HG02885 (cell line): ENCODE measurements around the gene CNPY2.
"Not testable (repeated sequence)": the region's sequence is repeated elsewhere in the genome, so short reads cannot be mapped to it uniquely, and the experiment has no call there.

Experiments
- ATAC-seq: cut with Tn5 transposase; IDR thresholded peaks from one replicate; pipeline ENCODE4 v1.9.1; 2021; ENCODE audit warnings: mild to moderate bottlenecking; ENCODE audit not compliant: unreplicated experiment, poor library complexity

CNPY2 gene

DNA sequence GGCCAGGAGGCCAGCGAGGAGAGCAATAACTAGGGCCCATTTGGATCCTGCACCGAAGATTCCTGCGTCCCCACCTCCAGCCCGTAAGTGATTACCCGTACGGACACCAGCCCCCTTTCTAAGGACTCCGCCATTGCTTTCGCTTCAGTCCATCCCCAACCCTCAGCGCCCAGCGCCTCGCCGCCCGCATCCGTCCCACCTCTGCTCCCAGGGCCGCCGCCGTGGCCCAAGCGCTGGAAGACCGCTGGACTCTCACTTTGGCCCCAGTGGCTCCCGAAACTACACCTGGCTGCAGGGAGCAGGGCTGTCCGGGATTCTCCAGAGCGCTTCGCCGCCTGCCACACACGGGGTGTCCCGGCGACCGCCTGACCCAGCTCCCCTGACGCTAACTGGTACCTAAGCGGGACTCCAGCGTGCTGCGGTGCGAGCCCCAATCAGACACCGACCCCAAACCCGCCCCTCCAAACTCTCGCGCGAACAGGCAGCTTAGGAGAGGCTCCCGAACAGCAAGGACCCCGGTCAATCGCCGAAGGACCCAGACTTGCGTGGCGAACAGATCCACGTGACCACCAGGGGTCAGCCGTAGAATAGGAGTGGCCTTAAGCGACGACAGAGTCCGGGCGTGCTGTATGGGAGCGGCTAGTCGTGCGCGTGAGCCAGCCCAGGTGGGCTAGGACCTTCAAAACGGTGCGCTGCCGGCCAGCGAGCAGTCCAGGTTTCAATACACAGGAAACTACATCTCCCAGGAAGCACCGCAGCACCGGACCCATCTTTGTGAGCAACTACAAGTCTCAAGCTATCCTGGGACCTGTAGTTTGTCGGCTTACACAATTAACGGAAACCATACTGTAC, at the start of gene CNPY2:
CNPY2 (minus strand) TSS at position 367 of the 852 bp plus-strand sequence. CDS start 771 bp downstream, outside the sequence.
- ATAC-seq: peak; percentile 91

DNA sequence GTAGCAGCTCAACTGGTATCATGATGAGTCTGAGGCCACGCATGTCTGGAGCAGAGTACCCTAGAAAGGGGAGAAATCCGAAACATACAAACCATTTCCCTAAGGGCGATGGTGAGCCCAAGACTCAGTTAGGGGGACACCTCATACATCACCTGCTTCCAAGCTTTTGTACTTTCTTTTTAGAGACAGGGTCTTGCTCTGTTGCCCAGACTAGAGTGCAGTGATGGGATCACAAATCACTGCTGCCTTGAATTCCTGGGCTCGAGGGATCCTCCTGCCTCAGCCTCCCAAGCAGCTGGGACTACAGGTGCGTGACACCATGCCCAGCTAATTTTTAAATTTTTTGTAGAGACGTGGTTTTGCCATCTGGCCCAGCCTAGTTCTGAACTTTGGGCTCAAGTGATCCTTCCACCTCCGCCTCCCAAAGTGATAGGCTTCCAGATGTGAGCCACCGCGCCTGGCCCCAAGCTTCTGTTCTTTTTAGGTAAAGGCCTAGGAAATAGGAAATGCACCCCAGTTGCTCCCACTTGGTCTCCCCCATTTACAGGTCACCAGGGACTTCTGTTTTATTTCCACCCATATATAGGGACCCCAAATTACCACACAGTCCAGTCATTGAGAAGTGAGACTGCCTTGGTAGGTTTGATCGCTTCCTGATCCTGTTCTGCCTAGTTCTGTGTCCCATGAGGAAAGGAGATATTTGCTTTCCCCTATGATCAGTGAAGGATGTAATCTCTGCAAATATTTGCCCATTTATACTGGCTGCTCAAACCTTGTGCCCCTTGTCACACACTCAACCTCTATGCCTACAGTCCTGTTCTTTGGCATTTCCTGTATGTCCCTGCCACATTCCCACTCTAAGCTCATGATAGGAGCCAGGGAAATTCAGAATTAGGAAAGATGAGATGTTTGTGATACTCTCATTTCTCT, 46.6 kb upstream of the CNPY2 start, which contains the start of gene APOF:
APOF (minus strand) TSS at position 728 of the 930 bp plus-strand sequence; CDS start at position 616, 112 bp downstream.
- ATAC-seq: no peak

DNA sequence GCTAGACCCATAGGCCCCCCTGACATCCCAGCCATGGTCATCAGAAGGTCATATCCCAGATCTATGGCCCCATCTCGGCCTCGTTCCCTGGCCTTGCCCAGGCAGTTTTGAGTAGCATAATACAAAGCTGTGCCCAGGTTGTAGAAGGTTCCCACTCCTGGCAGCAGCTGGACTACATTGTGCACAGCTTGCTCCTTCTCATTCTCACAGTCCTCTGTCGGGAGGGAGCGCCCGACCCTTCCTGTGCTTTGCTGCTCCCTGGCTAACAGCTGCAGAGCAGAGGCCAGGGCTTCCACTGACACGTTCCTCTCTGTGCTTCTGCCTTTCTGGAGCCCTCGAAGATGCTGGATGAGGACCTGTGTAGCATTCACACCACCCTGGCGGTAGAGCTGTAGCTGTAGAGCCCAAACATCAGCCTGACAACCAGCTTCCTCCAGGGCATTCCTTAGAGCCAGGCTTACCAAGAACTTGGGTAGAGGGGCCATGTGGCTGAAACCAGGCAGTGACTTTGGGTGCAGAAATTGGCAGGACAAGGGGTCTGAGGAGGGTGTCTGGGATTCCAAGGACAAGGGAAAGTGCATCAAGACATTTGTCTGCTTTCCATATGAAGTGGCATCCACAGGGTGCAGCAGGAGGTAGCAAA, 45.8 kb upstream of the CNPY2 start:
- ATAC-seq: no peak

DNA sequence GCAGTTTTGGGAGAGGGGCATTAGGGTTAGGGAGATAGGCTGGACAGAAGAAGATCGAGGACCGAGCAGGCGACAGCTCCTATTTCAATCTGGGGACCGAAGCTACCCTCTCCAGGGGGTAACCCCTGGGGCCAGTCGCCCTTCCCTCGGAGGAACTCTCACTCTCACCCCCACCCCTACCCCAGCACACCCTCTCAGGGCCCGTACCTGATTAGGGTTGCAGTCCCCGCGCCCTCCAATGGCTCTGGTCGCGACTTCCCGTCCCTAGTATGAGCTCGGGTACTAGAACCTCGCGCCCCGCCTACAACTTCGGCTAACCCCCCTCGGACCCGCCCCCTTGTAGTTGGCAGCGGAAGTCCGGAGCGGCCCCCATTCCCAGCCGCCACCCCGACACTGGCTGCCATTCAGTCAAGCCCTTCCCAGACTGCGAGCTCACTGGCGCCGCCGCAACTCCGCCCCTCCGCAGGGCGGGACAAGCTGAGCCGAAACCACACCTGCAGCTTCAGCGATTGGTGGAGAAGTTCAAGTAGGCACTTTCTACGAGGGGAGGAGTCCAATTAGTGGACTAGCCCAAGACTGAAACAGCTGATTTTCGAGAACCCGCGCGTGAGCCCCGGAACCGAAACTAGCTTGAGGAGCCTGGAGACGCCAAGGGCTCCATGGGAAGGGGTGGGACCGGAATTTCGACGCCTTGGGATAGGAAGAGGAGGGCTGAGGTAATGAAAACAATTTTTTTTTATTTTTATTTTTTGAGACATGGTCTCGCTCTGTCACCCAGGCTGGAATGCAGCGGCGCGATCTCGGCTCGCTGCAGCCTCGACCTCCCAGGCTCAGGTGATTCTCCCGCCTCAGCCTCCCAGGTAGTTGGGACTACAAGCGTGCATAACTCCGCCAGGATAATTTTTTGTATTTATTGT, 44.3 kb upstream of the CNPY2 start, which contains the start of gene STAT2:
STAT2 (minus strand) TSS at position 257 of the 917 bp plus-strand sequence. CDS start 3,536 bp downstream, outside the sequence.
- ATAC-seq: peak; percentile 96

DNA sequence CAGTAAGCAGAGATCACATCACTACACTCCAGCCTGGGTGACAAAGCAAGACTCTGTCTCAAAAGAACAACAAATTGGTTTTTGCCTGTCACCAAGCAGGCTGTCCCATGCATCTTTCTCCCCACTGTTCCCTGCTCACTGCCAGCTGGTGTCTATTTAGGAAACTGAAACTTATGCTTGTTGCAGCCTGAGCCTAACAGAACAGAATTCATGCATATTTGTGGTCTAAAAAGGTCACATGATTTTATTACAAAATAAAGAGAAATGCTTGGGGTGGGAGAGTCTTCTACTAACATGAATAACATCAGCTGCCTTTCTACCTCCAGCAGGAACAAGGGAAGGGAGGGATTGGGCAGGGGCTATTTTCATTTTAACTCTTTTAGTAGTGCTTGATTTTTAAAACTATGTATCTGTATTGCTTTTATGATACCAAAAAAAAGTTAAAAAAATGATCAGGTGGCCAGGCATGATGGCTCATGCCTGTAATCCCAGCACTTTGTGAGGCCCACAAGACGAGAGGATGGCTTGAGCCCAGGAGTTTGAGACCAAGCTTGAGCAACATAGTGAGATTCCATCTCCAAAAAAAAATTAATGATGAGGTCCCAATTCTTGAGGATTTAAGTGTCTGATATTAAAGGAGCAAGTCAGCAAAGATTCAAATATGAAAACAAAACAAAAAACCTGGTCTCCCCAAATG, 43.2 kb upstream of the CNPY2 start:
- no peak for ATAC-seq

DNA sequence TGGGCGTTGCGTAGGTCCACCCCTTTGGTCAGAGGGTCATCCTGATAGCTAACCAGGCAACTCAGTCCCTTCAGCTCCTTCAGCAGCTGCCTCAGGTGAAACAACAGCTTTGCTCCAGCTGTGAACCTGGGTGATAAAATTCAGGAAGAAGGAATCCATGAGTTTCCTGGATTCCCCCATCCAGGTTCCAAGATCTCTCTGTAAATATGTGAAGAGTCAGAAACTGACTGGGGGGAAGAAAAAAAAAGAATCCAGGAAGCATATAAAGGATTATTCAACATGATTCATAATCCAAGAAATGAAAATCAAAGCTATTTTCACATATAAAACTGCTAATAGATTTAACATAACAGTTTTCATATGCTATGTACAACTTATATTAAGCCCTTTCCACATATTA, 35.5 kb upstream of the CNPY2 start:
- no peak for ATAC-seq

DNA sequence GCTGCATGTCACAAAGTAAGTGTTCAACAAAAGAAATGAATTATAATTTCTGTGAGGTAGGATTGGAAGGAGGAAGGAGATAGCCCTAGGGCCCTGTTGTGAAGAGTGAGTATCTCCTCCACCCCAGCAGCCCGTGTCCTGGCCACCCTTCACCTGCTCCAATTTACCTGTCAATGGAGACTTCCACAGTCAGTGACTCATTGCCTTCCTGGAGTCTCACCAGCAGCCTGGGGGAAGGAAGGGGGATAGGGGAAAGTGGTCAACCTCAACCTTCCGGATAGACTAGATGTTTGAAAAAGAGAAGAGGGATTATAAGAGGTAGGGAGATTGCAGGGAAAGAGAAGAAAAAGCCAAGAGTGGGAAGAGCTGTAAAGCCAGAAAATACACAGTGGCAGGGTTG, 34.9 kb upstream of the CNPY2 start:
- ATAC-seq: no peak

DNA sequence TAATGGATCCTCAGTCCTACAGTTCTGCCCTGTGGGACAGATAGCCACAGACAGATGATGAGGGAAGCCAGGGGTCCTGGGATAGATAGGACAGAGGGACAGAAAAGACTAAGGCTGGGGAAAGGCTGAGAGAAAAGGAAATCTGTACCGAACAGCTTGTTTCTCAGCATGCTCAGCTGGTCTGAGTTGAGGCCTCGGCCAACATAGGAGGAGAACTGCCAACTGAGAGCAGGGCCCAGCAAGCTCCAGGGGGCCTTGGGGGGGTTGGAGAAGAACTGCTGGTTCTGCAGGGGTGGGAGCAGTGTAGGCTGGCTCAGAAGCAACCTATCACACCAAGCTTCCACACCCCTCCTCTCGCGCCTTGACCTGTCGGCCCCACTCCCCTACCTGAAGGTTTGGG, 33.0 kb upstream of the CNPY2 start:
- no peak for ATAC-seq

DNA sequence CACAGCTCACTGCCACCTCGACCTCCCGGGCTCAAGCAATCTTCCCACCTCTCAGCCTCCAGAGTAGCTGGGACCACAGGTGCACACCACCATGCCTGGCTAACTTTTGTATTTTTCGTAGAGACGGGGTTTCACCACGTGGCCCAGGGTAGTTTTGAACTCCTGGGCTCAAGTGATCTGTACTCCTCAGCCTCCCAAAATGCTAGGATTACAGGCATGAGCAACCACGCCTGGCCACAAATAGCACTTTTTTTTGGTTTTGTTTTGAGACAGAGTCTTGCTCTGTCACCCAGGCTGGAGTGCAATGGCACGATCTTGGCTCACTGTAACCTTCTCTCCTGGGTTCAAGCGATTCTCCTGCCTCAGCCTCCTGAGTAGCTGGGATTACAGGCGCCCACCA, 31.5 kb upstream of the CNPY2 start:
- not testable (repeated sequence) for ATAC-seq

DNA sequence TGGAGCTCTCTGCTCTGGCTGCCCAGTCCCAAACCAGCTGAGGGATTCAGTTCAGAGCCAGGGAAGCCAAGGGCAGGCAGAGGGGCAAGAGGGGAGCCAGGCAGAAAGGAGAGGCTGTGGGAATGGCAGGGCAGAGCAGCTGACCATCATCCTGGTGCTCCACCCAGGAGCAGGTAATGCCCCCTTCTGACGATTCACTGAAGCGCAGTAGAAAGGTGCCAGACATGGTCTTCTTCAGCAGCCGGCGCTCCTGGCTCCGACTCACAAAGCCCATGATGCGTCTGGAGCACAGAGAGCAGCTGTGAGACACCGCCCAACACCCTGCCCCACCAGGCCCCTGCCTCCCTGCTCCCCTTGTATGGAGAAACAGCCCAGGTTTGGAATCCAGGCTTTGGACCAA, 30.9 kb upstream of the CNPY2 start:
- ATAC-seq: no peak

DNA sequence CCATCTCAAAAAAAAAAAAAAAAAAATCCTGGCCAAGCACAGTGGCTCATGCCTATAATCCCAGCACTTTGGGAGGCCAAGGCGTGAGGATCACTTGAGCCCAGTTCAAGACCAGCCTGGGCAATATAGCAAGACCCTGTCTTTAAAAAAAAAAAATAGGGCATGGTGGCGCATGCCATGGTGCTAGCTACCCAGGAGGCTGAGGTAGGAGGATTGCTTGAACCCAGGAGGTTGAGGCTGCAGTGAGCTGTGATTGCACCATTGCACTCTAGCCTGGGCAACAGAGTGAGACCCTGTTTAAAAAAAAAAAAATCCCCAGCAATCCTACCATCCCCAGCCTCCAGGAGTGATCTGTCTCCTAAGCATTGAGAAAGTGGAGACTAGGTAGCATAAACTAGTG, 26.5 kb upstream of the CNPY2 start:
- not testable (repeated sequence) for ATAC-seq

DNA sequence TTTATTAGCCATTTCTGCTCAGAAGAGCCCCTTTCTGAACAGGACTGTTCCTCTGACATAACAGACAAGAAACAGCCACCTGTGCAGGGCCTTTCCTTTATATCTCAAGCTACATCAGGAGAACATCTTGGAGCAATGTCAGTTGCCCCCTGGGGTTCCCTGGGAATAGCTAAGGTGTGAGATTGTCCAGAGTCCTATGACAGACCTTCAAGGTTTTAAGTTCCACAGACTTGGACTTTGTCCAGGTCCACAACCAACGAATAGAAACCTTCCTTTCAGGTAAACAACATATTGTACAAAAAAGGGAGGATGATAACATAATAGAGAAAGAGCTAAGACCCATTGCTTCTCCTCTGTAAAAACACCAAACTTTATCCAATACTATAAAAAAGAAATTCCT, 25.8 kb upstream of the CNPY2 start:
- no peak for ATAC-seq

DNA sequence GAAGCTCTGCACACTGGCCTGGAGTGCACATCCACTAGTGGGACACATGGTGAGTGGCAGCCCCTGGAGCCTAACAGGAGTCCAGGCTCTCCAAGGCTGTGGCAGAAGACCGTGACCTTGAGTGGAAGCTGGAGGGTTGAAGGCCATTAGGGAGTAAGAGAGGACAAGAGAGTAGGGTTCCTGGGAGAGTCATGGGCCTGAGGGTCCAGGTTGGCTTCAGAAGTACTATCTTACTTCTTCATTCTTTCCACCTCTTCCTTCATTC, 23.3 kb upstream of the CNPY2 start:
- ATAC-seq: no peak

DNA sequence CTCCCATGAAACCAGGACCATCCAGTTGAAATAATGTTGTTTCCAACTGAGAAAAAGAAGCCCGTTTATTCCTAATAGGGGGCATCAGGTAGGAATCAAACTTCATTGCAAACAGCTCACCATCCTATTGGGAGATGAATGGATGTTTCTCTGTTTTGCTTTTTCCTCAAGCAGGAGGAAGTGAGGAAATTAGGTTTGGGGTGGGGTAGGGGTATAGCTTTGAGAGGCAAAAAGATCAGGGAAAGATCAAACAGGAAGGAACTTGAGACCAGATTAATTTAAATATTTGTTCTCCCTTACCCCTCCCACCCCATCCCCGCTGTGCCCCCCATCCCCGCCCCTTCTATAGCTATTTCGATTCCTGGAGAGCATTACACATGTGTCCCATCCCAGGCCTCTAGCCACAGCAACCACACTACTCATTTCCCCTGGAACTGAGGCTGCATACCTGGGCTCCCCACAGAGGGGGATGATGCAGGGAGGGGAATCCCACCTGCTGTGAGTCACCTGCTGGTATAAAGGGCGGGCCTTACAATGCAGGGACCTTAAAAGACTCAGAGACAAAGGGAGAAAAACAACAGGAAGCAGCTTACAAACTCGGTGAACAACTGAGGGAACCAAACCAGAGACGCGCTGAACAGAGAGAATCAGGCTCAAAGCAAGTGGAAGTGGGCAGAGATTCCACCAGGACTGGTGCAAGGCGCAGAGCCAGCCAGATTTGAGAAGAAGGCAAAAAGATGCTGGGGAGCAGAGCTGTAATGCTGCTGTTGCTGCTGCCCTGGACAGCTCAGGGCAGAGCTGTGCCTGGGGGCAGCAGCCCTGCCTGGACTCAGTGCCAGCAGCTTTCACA, 22.7 kb upstream of the CNPY2 start, which contains the start of gene IL23A:
IL23A (plus strand) TSS at position 577 of the 850 bp plus-strand sequence; CDS start at position 738, 161 bp downstream.
- ATAC-seq: peak; percentile 29

DNA sequence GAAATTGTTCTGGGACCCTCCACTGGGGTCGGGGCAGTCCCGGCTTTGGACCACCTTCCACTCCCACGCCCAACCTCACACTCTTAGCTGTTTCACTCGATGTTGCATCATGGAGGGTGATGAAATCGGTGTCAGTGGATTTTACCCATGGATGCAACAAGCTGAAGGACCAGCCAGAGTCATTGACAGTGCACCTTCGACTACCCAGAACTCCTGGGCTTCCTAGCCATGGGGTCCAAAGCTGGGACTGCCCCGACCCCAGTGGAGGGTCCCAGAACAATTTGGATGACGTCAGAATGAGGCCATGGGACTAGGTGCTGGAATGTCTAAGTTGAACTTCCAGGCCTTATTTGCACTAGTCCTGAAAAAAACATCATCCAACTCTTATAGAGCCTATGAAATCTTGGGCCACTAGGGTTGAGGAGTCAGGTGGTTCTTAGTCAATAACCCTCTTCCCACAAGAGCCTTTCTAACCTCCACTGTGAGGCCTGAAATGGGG, 22.0 kb upstream of the CNPY2 start:
- ATAC-seq: no peak

DNA sequence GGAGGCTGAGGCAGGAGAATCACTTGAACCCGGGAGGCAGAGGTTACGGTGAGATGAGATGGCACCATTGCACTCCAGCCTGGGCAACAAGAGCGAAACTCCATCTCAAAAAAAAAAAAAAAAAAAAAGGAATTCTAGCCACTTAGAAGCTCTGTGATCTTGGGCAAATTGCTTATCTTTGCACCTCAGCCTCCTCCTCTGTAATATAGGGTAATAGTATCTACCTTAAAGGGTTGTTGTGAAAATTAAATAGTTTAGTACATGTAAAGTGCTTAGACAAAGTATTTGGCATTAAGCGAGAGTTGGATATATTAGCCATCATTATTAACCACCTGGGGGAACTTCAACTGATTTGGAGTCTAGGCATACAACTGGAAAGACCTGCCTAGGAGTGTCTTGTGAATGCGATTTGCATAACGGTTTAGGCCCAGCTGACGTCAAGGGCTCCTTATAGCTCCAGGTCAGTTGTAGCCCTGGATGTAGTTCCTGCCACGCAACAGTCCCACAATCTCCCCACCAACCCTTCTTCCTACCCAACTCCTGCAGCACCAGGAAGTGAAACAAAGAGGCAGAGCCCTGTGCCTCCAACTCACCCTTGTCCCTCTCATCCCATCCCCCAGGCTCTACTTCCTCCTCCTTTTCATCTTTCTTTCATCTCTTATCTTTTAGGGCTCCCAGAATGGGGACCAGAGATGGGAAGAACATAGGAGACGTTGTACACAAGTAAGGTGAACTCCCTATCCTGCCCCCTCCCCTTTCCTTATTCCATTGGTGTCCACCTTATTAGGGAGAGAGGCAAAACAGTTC, 20.8 kb upstream of the CNPY2 start:
- no peak for ATAC-seq

DNA sequence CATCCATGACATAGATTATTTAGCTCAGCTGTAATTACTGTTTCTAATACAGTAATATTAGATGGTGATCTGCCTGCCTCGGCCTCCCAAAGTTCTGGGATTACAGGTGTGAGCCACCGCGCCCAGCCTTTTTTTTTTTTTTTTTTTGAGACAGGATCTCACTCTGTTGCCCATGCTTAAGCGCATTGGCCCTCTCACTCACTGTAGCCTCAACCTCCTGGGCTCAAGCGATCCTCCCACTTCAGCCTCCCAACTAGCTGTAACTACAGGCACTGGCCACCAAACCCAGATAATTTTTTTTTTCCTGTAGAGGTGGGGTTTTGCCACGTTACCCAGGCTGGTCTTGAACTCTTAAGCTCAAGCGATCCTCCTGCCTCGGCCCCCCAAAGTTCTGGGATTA, 19.7 kb upstream of the CNPY2 start:
- not testable (repeated sequence) for ATAC-seq
